Upper lobe of left lung (tissue), 4 donors: ENCODE data around the gene ITGAE.

Experiments used
- EP300 ChIP-seq, 4 donors: sonication (generic); formaldehyde crosslinking; IDR thresholded peaks; one replicate each; pipeline ENCODE4 v1.5.1; 2017; ENCODE audit warnings: antibody characterized with exemption in 4 of 4, control low read depth in 2 of 4
- POLR2A ChIP-seq, 4 donors: fragments of 450-650 bp; IDR thresholded peaks; one replicate each; pipeline ENCODE4 v1.5.1; 2016 to 2017; ENCODE audit warnings: antibody characterized with exemption in 4 of 4, mild to moderate bottlenecking in 2 of 4
- POLR2AphosphoS5 ChIP-seq, 2 donors: sonication (generic); formaldehyde crosslinking; IDR thresholded peaks; one replicate each; pipeline ENCODE4 v1.5.1; 2017; ENCODE audit warnings: antibody characterized with exemption in 2 of 2
- TF ChIP-seq, protein P1 (sequence below), 6 experiments: fragments of 450-650 bp in 4 of 6; fragments of 200-600 bp in 2 of 6; sonication (generic) in 2 of 6; IDR thresholded peaks; one replicate each; pipeline ENCODE4 v1.5.1; 2016 to 2019; ENCODE audit warnings: antibody characterized with exemption in 6 of 6

DNA sequence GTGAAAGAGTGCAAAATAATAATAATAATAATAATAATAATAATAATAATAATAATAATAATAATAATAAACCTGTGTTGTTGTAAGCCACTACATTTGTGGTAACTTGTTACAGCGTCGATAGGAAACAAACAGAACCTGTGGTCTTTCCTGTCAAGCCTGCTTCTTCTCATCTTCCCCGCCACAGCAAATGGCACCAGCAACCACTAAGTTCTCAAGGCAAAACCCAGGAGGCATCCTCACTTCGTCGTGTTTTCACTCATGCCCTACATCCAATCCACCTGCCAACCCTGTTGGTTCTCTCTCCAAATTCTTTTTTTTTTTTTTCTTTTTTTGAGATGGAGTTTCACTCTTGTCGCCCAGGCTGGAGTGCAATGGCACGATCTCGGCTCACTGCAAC, 34.2 kb downstream of the ITGAE start:
- TF ChIP-seq, protein P1, sequence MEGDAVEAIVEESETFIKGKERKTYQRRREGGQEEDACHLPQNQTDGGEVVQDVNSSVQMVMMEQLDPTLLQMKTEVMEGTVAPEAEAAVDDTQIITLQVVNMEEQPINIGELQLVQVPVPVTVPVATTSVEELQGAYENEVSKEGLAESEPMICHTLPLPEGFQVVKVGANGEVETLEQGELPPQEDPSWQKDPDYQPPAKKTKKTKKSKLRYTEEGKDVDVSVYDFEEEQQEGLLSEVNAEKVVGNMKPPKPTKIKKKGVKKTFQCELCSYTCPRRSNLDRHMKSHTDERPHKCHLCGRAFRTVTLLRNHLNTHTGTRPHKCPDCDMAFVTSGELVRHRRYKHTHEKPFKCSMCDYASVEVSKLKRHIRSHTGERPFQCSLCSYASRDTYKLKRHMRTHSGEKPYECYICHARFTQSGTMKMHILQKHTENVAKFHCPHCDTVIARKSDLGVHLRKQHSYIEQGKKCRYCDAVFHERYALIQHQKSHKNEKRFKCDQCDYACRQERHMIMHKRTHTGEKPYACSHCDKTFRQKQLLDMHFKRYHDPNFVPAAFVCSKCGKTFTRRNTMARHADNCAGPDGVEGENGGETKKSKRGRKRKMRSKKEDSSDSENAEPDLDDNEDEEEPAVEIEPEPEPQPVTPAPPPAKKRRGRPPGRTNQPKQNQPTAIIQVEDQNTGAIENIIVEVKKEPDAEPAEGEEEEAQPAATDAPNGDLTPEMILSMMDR (IDR thresholded peaks at IDR 0.05), result no peak
- TF ChIP-seq POLR2AphosphoS5 (IDR thresholded peaks at IDR 0.05) (no peak), POLR2A (IDR thresholded peaks at IDR 0.05) (no peak), EP300 (IDR thresholded peaks at IDR 0.05) (no peak)
